ENCODE measurements around the gene SLC49A4. TPM values are rescaled to one million over a fixed set of nuclear protein-coding genes. Genes with fewer than 3 reads are reported as not detected.

SLC49A4 gene
- total and polyA plus RNA-seq, 2 of the 13 experiments (the other 11 are each of a cell fraction or from before 2014, with no cell fraction given), result 6.5 to 16.3 TPM

GRCh38 chr3:122893754-122894668, 99.1 kb downstream of the SLC49A4 start (continued):
- TF ChIP-seq ZNF549 (CRISPR knock-in tag; IDR thresholded peaks at IDR 0.05) (no peak), JUNB (CRISPR knock-in tag; IDR thresholded peaks at IDR 0.05; ENCODE audit: borderline replicate concordance) (peak; percentile 36; the same call in 1 of the 2 replicates), ZNF629 (CRISPR knock-in tag; conservative IDR thresholded peaks at IDR 0.05) (peak; percentile 37; the same call in 1 of the 2 replicates), ZNF263 (CRISPR knock-in tag; IDR thresholded peaks at IDR 0.05) (peak; percentile 90), ZNF205 (CRISPR knock-in tag; IDR thresholded peaks at IDR 0.05) (0 out of 2 replicates have a peak, but pooled peaks have one; percentile 47), ZFP62 (CRISPR knock-in tag; IDR thresholded peaks at IDR 0.05) (no peak), KLF12 (CRISPR knock-in tag; IDR thresholded peaks at IDR 0.05; ENCODE audit: borderline replicate concordance) (0 out of 2 replicates have a peak, but pooled peaks have one; percentile 37), ZBTB2 (CRISPR knock-in tag; IDR thresholded peaks at IDR 0.05; ENCODE audit: low read depth) (no peak), POLR2G (IDR thresholded peaks at IDR 0.05; ENCODE audit: low read depth, low read length) (no peak), ZNF317 (CRISPR knock-in tag; IDR thresholded peaks at IDR 0.05) (peak; percentile 58; the same call in 1 of the 2 replicates), TEAD3 (CRISPR knock-in tag; optimal IDR thresholded peaks at IDR 0.05; ENCODE audit: borderline replicate concordance) (peak; percentile 52), ELF3 (CRISPR knock-in tag; IDR thresholded peaks at IDR 0.05) (peak; percentile 79), YEATS4 (CRISPR knock-in tag; IDR thresholded peaks at IDR 0.05; ENCODE audit: borderline replicate concordance) (peak; percentile 55; the same call in 1 of the 2 replicates), FOXP1 (IDR thresholded peaks at IDR 0.05) (no peak), FOXP1 (CRISPR knock-in tag; IDR thresholded peaks at IDR 0.05) (peak; percentile 59), PCBP2 (optimal IDR thresholded peaks at IDR 0.05; ENCODE audit: low read depth, low read length, poor library complexity, severe bottlenecking) (no peak), LCORL (IDR thresholded peaks at IDR 0.05) (no peak), LCORL (CRISPR knock-in tag; IDR thresholded peaks at IDR 0.05) (peak; percentile 76), FOXA3 (CRISPR knock-in tag; IDR thresholded peaks at IDR 0.05) (peak; percentile 90), ZNF569 (CRISPR knock-in tag; IDR thresholded peaks at IDR 0.05; ENCODE audit: borderline replicate concordance) (no peak), ZNF883 (CRISPR knock-in tag; IDR thresholded peaks at IDR 0.05; ENCODE audit: not compliant biosample characterization) (no peak), NFYC (CRISPR knock-in tag; IDR thresholded peaks at IDR 0.05) (no peak), ATF6 (CRISPR knock-in tag; conservative IDR thresholded peaks at IDR 0.05) (no peak), NCOA2 (CRISPR knock-in tag; IDR thresholded peaks at IDR 0.05) (peak; percentile 69; the same call in 1 of the 2 replicates), RXRB (CRISPR knock-in tag; IDR thresholded peaks at IDR 0.05; ENCODE audit: borderline replicate concordance) (peak; percentile 85)

All from HepG2 (cell line).